Measurements from ENCODE around the gene ME3. TPM values are rescaled to one million over a fixed set of nuclear protein-coding genes. Genes with fewer than 3 reads are reported as not detected.
A peak's percentile ranks its signal among the peaks of the same experiment; 100 is the strongest.

The ME3 gene
- polyA plus RNA-seq, 1 donor (not counting 4 experiments of a cell fraction or from before 2014, with no cell fraction given): 1.0 TPM

DNA sequence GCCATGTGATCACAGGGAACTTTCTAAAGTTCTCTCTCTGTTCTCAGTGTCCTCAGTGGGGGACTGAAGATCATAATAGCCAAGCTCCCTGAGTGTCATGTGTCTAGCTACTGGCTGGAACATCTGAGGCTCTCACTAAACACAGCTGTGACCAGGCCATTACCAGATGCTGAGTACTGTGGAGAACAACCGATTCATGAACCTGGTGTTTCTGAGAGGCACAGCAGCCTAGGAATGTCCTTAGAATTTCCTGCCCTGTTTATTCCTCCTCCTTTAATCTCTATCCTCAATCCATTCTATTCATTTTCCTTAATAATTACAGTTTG, 93.0 kb downstream of the ME3 start:
- TF ChIP-seq EZH2 (IDR thresholded peaks at IDR 0.05; ENCODE audit: low read length): no peak
- TF ChIP-seq, protein P1, sequence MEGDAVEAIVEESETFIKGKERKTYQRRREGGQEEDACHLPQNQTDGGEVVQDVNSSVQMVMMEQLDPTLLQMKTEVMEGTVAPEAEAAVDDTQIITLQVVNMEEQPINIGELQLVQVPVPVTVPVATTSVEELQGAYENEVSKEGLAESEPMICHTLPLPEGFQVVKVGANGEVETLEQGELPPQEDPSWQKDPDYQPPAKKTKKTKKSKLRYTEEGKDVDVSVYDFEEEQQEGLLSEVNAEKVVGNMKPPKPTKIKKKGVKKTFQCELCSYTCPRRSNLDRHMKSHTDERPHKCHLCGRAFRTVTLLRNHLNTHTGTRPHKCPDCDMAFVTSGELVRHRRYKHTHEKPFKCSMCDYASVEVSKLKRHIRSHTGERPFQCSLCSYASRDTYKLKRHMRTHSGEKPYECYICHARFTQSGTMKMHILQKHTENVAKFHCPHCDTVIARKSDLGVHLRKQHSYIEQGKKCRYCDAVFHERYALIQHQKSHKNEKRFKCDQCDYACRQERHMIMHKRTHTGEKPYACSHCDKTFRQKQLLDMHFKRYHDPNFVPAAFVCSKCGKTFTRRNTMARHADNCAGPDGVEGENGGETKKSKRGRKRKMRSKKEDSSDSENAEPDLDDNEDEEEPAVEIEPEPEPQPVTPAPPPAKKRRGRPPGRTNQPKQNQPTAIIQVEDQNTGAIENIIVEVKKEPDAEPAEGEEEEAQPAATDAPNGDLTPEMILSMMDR (optimal IDR thresholded peaks at IDR 0.05 in 1 of 3, IDR thresholded peaks at IDR 0.05 in 1 of 3, conservative IDR thresholded peaks at IDR 0.05 in 1 of 3; ENCODE audit: extremely low read depth in 1 of 3, insufficient read depth in 2 of 3, low read length in 3 of 3): no peak
- no peak overlapping the region for H3K27ac ChIP-seq (ENCODE audit: control insufficient read depth, insufficient read depth, low read length)
- dilution Hi-C loops (cut with MboI; ENCODE audit: extremely low pct_ligation_motif_present, low sequenced_read_pairs): no loop called here

DNA sequence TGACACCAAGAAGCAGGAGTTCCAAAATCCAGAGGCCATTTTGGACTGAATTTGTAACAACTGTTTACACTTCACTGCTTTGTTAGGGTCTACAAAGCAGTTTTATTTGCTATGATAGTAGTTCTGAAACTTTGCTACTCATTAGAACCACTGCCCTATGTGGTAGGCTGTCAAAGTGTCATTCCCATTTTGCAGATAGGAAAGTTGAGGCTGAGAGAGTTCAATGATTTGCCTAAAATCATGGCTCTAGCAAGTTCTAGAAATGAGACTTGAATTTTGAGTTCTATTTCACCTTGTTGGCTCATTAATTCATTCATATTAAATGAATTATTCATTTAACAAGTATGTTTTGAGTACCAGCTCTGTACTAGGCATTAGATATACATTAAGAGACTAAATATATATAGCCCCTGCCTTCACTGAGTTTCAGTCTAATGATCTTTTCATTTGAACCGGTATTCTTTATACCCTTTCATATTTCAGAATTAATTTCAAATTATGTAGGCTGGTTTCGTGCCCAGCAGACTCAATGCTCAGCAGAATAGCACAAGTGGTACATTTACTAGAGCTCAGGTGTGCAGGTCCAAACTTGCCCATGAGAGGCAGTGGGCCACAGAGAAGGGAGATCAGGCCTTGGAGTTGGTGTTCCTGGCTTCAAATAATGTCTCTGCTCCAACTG, 93.5 kb downstream of the ME3 start:
- Histone ChIP-seq H3K9me1 (ENCODE audit: control insufficient read depth, extremely low read depth, insufficient read depth, low read length) (no peaks in the 10 kb centered on the region), H4K20me1 (ENCODE audit: control insufficient read depth, extremely low read depth, insufficient read depth, low read length) (no peaks in the 10 kb centered on the region), H3K4me2 (ENCODE audit: control insufficient read depth, extremely low read depth, insufficient read depth, low read depth, low read length) (peak overlapping the region; percentile 47), H2AFZ (ENCODE audit: control insufficient read depth, low read length) (peak overlapping the region; percentile 80), H3K9me3 (ENCODE audit: control insufficient read depth, low read depth, low read length) (no peaks in the 10 kb centered on the region), H3K4me1 (ENCODE audit: control insufficient read depth, extremely low read depth, insufficient read depth, low read length) (peaks cover 18% of the 10 kb centered on the region), H3K4me3 (ENCODE audit: control insufficient read depth in 2 of 3, extremely low read depth in 1 of 3, insufficient read depth in 2 of 3, low read depth in 1 of 3, low read length in 3 of 3) (peak overlapping the region in 1 of 3 experiments; percentile 12), H3K9ac (ENCODE audit: control insufficient read depth, extremely low read depth, insufficient read depth, low read length) (no peak overlapping the region), H3K36me3 (ENCODE audit: control insufficient read depth in 2 of 2, extremely low read depth in 1 of 2, insufficient read depth in 2 of 2, low read length in 2 of 2) (no peaks in the 10 kb centered on the region), H3K27ac (ENCODE audit: control insufficient read depth, insufficient read depth, low read length) (no peak overlapping the region), H3K79me2 (ENCODE audit: control insufficient read depth, insufficient read depth, low read length) (no peaks in the 10 kb centered on the region), H3K27me3 (ENCODE audit: control insufficient read depth, extremely low read depth, insufficient read depth, low read length) (no peaks in the 10 kb centered on the region)
- no peak for DNase-seq (ENCODE audit: low read depth, low spot score)
- TF ChIP-seq, protein P1 (optimal IDR thresholded peaks at IDR 0.05 in 1 of 3, IDR thresholded peaks at IDR 0.05 in 1 of 3, conservative IDR thresholded peaks at IDR 0.05 in 1 of 3; ENCODE audit: extremely low read depth in 1 of 3, insufficient read depth in 2 of 3, low read length in 3 of 3): no peak
- no peak for TF ChIP-seq EZH2 (IDR thresholded peaks at IDR 0.05; ENCODE audit: low read length)
- peak; percentile 70 for FAIRE-seq
- dilution Hi-C loops (cut with MboI; ENCODE audit: extremely low pct_ligation_motif_present, low sequenced_read_pairs): no loop called here

More for the DNA sequence above, 93.0 kb downstream of the ME3 start:
- no peaks in the 10 kb centered on the region for H3K79me2 ChIP-seq (ENCODE audit: control insufficient read depth, insufficient read depth, low read length)
- H3K9me1 ChIP-seq (ENCODE audit: control insufficient read depth, extremely low read depth, insufficient read depth, low read length): no peaks in the 10 kb centered on the region
- H4K20me1 ChIP-seq (ENCODE audit: control insufficient read depth, extremely low read depth, insufficient read depth, low read length): no peaks in the 10 kb centered on the region
- H3K4me2 ChIP-seq (ENCODE audit: control insufficient read depth, extremely low read depth, insufficient read depth, low read depth, low read length): peak overlapping the region; percentile 47
- H3K9ac ChIP-seq (ENCODE audit: control insufficient read depth, extremely low read depth, insufficient read depth, low read length): no peak overlapping the region
- peak overlapping the region in 1 of 3 experiments; percentile 12 for H3K4me3 ChIP-seq (ENCODE audit: control insufficient read depth in 2 of 3, extremely low read depth in 1 of 3, insufficient read depth in 2 of 3, low read depth in 1 of 3, low read length in 3 of 3)
- peak overlapping the region; percentile 80 for H2AFZ ChIP-seq (ENCODE audit: control insufficient read depth, low read length)
- DNase-seq (ENCODE audit: low read depth, low spot score) (no peak), FAIRE-seq (no peak)
- H3K27me3 ChIP-seq (ENCODE audit: control insufficient read depth, extremely low read depth, insufficient read depth, low read length): no peaks in the 10 kb centered on the region
- H3K4me1 ChIP-seq (ENCODE audit: control insufficient read depth, extremely low read depth, insufficient read depth, low read length): peaks cover 18% of the 10 kb centered on the region
- no peaks in the 10 kb centered on the region for H3K9me3 ChIP-seq (ENCODE audit: control insufficient read depth, low read depth, low read length)
- no peaks in the 10 kb centered on the region for H3K36me3 ChIP-seq (ENCODE audit: control insufficient read depth in 2 of 2, extremely low read depth in 1 of 2, insufficient read depth in 2 of 2, low read length in 2 of 2)
